Adipose tissue (tissue), 3 donors: Measurements from ENCODE around the gene ZNF665. TPM values are rescaled to one million over a fixed set of nuclear protein-coding genes. Genes with fewer than 3 reads are reported as not detected.
"Not testable (repeated sequence)": the region's sequence is repeated elsewhere in the genome, so short reads cannot be mapped to it uniquely, and the experiment has no call there.

ENCODE experiments used
- H3K27ac ChIP-seq: one replicate; pipeline ENCODE4 v1.5.1; 2013; ENCODE audit warnings: low read depth, low read length
- WGBS, 3 donors: extraction: QIAGEN DNeasy Blood & Tissue Kit; methylation state at CpG; one replicate each; pipeline ENCODE4 v1.1.7; 2013; 5-methylcytosine and 5-hydroxymethylcytosine counted together
- polyA plus RNA-seq, 3 donors: library from polyadenylated mRNA; stranded (reverse); fragments of 200-250 nt; gene quantifications; one replicate each; pipeline ENCODE4 v1.2.3, GENCODE V29; 2013
- donor health status: healthy with polysubstance abuse.
- donor health status: Bipolar disorder and iron deficiency.
- donor health status: healthy.

The ZNF665 gene
- 1 to 10 TPM; 2.5 to 5.3 (median 3.5) TPM for polyA plus RNA-seq

DNA sequence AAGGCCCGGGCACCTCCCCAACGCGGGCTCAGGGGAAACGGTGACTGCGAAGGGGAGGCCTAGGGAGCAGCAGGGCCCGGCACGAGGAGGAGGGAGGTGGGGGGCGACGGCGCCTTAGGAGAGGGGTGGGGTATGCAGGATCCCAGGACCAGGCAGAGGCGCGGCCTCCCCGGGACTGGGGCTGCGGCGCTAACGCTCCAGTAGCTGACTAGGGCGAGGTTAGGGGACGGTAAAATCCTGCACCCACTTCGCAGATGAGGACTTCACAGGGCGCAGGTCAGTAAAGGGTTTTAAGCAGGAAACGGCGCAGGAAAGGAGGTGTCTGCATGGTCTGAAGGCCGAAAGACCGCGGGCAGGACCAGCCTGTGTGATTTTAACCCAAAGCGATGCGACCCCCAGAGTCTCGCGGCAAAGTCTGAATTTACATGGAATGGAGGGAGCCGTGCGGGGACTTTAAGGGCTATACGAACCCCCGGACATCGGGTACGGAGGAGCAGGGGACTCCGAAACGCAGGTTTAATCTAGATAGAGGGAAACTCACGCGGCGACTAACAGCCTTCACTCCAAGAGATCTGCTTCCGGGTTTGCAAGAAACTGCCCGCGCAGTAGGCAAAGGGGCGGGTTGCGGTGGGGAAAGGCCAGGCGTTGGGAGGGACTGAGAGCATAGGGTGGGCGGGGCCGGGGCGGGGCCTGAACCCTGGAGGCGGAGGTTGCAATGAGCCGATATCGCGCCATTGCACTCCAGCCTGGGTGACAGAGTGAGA, at the start of gene ZNF665:
Gene ZNF665, minus strand, starts transcription at position 588 of the 764 bp plus-strand sequence. CDS start 10,460 bp downstream, outside the sequence.
- WGBS, 3 donors, result 0 to 2% (median 1%) methylated on average over 49 to 53 of the region's 53 CpGs
- peak within 1 kb of the TSS; percentile 40 for H3K27ac ChIP-seq

DNA sequence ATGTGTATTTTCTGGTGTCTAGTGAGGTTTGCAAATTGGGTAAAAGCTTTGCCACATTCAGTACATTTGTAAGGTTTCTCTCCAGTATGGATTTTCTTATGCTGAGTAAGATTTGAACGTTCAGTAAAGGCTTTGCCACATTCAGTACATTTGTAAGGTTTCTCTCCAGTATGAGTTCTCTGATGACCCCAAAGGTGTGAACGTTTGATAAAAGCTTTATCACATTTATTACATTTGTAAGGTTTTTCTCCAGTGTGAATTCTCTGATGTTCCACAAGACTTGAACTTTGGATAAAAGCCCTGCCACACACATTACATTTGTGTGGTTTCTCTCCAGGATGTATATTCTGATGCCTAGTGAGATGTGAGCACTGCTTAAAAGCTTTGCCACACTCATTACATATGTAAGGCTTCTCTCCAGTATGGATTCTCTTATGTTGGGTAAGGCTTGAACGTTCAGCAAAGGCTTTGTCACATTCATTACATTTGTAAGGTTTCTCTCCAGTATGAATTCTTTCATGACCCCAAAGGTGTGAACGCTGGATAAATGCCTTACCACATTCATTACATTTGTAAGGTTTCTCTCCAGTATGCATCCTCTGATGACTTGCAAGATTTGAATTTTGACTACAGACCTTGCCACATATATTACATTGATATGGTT, 44.1 kb upstream of the ZNF665 start:
- WGBS, 3 donors, result 91 to 97% (median 95%) methylated on average over 4 of the region's 4 CpGs
- H3K27ac ChIP-seq, result no peak overlapping the region

DNA sequence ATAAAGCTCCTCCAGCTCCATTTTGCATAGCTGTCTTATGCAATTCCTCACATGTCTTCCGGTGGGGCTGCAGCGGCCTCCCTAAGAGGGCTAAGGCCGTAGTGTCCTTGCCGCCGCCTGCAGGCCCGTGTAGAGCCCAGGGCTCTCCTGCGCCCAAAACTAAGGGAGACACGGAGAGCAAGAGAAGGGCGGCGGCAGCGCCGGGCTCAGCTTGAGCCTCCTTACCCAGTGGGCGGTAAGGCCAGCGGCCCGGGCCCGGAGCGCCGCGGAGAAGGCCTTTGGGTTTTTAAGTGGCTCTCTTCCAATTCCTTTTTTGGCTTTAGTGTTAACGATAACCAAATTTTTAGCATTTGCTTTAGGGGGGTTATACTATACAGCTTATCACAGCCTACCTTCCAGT, 31.4 kb upstream of the ZNF665 start:
- WGBS, 3 donors, result 86 to 96% (median 94%) methylated on average over 14 to 20 of the region's 20 CpGs
- H3K27ac ChIP-seq, result no peak overlapping the region

DNA sequence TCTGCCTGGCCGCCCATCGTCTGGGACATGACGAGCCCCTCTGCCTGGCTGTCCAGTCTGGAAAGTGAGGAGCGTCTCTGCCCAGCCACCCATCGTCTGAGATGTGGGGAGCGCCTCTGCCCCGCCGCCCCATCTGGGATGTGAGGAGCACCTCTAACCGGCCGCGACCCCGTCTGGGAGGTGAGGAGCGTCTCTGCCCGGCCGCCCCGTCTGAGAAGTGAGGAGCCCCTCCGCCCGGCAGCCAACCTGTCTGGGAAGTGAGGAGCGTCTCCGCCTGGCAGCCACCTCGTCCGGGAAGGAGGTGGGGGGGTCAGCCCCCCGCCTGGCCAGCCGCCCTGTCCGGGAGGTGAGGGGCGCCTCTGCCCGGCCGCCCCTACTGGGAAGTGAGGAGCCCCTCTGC, 29.6 kb upstream of the ZNF665 start:
- 93 to 98% (median 97%) methylated on average over 8 to 28 of the region's 28 CpGs for WGBS, 3 donors
- not testable (repeated sequence) for H3K27ac ChIP-seq

DNA sequence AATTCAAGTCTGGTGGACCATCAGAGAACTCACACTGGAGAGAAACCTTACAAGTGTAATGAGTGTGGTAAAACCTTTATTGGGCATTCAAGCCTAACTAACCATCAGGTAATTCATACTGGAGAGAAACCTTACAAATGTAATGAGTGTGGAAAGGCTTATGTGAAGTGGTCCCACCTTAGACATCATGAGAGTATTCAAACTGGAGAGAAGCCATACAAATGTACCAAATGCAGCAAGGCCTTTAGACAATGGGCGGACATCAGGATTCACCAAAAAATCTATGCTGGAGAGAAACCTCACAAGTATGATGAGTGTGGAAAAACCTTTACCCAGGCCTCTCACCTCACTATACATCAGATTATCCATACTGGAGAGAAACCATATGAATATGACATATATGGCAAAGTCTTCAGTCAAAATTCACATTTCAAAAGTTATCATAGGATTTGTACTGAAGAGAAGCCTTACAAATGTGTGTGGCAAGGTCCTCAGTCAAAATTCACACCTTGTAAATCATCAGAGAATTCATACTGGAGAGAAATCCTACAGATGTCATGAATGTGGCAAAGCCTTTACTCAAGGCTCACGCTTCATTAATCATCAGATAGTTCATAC, 19.7 kb upstream of the ZNF665 start:
- 98 to 100% (median 99%) methylated on average over 2 of the region's 2 CpGs for WGBS, 3 donors
- no peak overlapping the region for H3K27ac ChIP-seq

DNA sequence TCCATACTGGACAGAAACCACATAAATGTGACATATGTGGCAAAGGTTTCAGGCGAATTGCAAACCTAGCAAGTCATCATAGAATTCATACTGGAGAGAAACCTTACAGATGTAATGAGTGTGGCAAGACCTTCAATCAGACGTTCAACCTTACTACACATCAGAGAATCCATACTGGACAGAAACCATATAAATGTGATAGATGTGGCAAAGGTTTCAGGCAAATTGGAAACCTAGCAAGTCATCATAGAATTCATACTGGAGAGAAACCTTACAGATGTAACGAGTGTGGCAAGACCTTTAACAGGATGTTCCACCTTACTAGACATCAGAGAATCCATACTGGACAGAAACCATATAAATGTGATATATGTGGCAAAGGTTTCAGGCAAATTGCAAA, 18.4 kb upstream of the ZNF665 start:
- H3K27ac ChIP-seq, result not testable (repeated sequence)
- 93 to 97% (median 94%) methylated on average over 3 of the region's 3 CpGs for WGBS, 3 donors

DNA sequence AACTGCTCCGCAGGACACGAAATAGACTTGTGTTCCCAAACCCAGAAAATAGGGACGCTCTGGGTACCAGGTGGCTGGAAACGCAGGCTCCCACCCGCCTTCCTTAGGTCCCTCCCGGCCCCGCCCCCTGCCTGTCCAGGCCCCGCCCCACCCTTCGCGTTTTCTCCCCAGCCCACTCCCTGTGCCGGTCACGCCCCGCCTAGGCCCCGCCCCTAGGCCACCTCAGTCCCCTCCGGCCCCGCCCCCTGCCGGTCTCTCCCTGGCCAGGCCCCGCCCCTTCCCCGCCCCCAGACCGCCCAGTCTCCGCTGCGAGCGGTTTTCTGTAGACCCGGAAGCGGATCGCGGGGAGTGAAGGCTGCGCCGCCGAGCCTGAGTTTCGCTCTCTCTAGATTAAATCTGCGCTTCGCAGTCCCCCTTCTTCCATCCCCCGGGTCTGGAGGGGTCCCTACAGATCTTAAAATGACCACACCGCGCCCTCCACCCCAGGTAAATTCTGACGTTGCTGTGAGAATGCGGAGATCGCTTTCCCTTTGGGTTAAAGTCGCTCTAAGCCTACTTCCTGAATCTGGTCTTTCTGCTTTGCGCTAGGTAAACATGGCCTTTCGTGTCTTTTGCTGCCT, 3.7 kb upstream of the ZNF665 start:
- H3K27ac ChIP-seq, result no peak overlapping the region
- WGBS, 3 donors, result 1% methylated on average over 36 to 42 of the region's 42 CpGs

DNA sequence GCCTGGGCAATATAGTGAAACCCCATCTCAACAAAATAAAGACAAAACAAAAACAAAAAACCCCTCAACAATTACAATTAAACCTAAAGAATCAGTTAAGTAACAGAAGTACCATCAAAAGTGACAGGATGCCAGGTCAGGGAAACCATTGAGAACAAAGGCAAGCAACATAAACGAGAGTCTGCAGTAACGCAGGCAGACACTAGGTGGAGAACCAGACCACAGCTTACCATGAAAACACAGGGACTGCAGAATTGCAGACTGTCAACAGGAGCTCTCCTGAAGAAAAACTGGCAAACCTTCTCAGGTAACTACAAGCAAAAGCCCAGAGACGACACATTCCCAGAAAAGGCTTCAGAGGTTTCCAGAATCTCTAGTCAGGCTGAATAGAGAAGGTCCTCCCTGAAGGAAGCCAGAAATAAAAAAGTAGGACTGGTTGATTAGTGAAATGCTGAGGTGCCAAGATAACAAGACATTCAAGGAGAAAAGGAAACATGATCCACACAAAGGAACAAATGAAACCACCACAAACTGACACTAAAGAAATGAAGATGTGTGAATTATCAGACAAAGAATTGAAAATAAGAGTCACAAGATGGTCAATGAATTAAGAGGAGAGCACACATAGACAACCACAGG, 2.2 kb upstream of the ZNF665 start:
- no peak overlapping the region for H3K27ac ChIP-seq
- WGBS, 3 donors, result 0% methylated on average over 3 of the region's 3 CpGs

DNA sequence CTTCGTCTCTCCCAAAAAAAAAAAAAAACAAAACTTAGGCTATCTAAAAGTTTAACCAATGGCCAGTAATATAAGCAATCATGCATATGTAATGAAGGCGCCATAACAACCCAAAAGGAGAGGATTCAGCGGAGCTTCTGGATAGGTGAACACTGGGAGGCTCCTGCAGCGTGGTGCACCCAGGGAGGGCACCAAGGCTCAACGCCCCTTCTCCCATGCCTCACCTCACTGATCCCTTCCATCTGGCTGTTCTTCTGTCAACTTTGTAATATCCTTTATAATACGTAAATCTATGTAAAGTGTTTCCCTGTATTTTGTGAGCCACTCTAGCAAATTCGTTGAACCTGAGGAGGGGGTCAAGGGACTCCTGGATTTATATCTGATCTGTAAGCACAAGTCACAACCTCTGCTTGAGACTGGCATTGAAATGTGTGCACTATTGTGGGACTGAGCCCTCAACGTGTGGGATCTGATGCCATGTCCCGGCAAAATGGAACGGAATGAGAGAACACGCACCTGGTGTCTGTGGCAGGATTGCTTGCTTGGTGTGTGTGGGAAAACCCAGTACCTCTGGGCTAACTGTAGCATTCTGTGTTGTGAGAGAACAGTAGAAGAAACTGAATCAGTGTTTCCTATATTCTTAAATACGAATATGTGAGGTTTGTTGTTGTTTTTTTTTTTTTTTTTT, 521 bp upstream of the ZNF665 start:
- no peak overlapping the region for H3K27ac ChIP-seq
- 54 to 62% (median 57%) methylated on average over 12 of the region's 12 CpGs for WGBS, 3 donors

DNA sequence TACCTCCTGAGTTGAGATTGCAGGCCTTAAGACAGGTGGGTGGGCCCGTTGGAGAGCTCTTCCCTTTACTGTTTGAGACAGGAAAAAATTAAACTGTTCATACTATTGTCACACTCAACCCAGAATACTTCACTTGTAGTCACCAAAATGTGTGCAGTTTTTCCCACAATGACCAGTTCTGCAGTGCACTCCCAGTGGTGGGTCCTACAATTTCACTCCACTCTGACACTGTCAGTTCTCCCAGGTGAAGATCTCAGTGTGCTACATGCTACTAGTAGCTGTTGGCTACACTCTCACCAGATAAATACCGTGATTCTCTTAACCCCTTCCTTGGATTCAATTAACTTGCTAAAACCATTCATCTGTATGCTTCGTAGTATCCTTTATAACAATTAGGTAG, 2.9 kb downstream of the ZNF665 start:
- WGBS, 3 donors, result 86 to 87% (median 86%) methylated on average over 3 of the region's 3 CpGs

DNA sequence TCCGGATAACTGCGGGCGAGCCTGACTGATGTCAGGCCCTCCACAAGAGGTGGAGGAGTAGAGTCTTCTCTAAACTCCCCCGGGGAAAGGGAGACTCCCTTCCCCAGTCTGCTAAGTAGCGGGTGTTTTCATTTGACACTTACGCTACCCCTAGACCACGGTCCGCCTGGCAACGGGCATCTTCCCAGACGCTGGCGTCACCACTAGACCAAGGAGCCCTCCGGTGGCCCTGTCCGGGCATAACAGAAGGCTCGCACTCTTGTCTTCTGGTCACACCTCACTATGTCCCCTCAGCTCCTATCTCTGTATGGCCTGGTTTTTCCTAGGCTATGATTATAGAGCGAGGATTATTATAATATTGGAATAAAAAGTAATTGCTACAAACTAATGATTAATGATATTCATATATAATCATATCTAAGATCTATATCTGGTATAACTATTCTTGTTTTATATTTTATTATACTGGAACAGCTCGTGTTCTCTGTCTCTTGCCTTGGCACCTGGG, 3.4 kb downstream of the ZNF665 start:
- not testable (repeated sequence) for H3K27ac ChIP-seq
- WGBS, 3 donors, result 72 to 85% (median 75%) methylated on average over 11 of the region's 16 CpGs

More for the DNA sequence above, 2.9 kb downstream of the ZNF665 start:
- H3K27ac ChIP-seq, result no peak overlapping the region

DNA sequence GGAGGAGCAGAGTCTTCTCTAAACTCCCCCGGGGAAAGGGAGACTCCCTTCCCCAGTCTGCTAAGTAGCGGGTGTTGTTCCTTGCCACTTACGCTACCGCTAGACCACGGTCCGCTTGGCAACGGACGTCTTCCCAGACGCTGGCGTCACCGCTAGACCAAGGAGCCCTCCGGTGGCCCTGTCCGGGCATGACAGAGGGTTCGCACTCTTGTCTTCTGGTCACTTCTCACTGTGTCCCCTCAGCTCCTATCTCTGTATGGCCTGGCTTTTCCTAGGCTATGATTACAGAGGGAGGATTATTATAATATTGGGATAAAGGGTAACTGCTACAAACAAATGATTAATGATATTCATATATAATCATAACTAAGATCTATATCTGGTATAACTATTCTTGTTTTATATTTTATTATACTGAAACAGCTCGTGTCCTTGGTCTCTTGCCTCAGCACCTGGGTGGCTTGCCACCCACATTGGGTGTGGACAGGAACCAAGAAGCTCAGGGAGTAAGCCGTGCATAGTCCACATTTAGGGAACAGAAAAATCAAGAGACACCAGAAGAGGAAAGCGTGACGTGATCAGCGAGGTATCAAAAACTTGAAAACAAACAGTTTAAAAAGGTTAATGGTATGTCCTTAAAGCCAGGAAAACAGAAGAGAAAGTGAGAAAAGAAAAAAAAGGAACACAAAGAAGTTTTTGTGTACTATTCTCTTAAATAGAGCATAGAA, 7.8 kb downstream of the ZNF665 start:
- 85 to 91% (median 88%) methylated on average over 6 to 16 of the region's 19 CpGs for WGBS, 3 donors
- H3K27ac ChIP-seq, result not testable (repeated sequence)

DNA sequence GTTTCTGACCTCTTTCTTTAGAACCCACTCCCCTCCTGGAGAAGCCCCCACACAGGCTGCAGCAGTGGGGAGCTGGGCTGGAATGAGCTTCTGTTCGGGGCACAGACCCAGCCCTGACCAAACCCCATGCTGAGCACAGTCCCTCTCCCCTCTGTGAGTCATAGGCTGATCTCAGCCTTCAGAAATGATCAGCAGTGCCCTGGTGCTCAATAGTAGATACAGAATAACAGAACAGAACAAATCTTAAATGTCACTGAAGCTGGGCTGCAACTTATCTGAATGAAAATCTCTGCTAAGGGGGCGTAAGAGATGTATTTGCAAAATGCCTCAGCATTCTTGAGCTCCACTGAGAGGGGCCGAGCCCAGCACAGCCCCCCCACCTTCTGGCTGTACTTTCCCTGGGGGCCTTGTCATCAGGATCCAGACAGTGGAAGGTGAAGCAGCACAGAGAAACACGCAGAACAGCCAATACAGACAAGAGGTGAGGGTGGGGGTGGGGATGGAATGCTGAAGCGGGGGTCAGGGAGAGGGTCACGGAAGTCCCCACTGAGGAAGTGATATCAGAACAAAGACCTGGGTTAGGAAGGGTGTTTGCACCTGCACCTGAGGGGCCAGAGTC, 9.9 kb downstream of the ZNF665 start:
- no peak overlapping the region for H3K27ac ChIP-seq
- 88 to 94% (median 93%) methylated on average over 6 of the region's 6 CpGs for WGBS, 3 donors

DNA sequence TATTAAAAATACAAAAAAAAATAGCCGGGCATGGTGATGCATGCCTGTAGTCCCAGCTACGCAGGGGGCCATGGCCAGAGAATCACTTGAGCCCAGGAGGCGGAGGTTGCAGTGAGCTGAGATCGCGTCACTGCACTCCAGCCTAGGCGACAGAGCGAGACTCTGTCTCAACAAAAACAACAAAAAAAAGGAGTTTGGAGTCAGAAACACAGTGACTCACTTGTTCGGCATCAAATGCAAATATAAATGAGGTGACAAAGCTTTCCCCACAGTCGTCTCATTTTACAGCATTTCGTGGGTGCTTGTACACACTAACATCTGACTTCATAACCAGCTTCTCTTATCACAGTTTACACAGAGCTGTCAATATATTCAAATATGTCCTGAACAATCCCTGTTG, 11.0 kb downstream of the ZNF665 start:
- H3K27ac ChIP-seq, result no peak overlapping the region
- 87 to 98% (median 95%) methylated on average over 10 of the region's 10 CpGs for WGBS, 3 donors

DNA sequence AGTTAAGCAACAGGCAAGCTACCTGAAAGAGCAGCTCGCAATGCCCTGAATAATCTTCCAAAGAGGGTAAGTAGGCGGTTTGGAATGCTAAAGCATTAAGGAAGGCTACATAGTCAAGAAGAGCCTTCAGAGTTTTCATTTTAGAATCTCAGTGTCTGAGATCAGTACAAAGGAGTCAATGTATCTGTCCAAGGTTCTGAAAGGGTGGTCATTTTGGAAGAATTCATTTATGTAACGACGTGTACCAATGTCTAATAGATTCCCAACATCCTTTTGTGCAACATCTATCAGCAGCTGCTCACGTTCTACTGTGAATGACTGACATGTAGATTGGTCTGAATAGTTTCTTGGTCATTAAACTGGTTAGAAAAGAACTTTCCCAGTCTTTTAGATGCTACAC, 15.2 kb downstream of the ZNF665 start:
- no peak overlapping the region for H3K27ac ChIP-seq
- WGBS, 3 donors, result 90 to 95% (median 92%) methylated on average over 5 of the region's 5 CpGs

DNA sequence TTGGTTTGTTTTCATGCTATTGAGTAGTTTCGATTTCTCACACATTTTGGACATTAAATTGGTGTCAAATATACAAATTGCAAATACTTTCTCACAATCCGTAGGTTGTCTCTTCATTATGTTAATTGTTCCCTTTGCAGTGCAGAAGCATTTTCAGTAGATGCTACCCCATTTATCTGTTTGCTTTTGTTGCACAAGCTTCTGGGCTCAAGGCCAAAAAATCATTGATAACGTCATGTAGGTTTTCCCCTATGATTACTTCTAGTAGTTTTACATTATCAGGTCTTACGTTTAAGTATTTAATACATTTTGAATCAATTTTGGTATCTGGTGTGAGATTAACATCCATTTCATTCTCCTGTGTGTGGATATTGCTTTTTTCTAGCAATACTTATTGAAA, 20.3 kb downstream of the ZNF665 start:
- 39 to 58% (median 58%) methylated on average over 4 of the region's 4 CpGs for WGBS, 3 donors
- H3K27ac ChIP-seq, result no peak overlapping the region

DNA sequence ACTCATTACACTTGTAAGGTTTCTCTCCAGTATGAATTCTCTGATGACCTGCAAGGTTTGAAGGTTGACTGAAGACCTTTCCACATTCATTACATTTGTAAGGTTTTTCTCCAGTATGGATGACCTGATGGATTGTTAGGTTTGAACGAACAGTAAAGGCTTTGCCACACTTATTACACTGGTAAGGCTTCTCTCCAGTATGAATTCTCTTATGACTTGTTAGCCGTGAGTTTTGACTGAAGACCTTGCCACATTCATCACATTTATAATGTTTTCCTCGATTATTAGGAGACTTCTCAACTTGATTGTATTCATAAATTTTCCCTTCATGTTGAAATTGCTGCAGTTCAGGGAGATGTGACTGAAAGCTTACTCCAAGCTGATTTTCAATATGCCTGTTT, 27.5 kb downstream of the ZNF665 start:
- no peak overlapping the region for H3K27ac ChIP-seq
- 94 to 96% (median 95%) methylated on average over 3 of the region's 3 CpGs for WGBS, 3 donors
